ENCODE data around the gene NKIRAS2.

Gene NKIRAS2

GRCh38 chr17:42041619-42042018, 21.7 kb downstream of the NKIRAS2 start:
- TF ChIP-seq CTCF (IDR thresholded peaks at IDR 0.05; ENCODE audit: borderline replicate concordance, insufficient read depth, low read depth, low read length), result no peak

GRCh38 chr17:42042598-42043319, 22.9 kb downstream of the NKIRAS2 start:
- no peak overlapping the region for H3K4me3 ChIP-seq (ENCODE audit: low read depth, low read length)
- no peak for TF ChIP-seq CTCF (IDR thresholded peaks at IDR 0.05; ENCODE audit: borderline replicate concordance, insufficient read depth, low read depth, low read length)

More at GRCh38 chr17:42041619-42042018, 21.7 kb downstream of the NKIRAS2 start:
- no peak overlapping the region for H3K4me3 ChIP-seq (ENCODE audit: low read depth, low read length)

GRCh38 chr17:42045719-42046118, 25.8 kb downstream of the NKIRAS2 start:
- no peak for TF ChIP-seq CTCF (IDR thresholded peaks at IDR 0.05; ENCODE audit: borderline replicate concordance, insufficient read depth, low read depth, low read length)
- no peak overlapping the region for H3K4me3 ChIP-seq (ENCODE audit: low read depth, low read length)

- no peak overlapping the region for H3K4me3 ChIP-seq (ENCODE audit: low read depth, low read length)
- no peak for TF ChIP-seq CTCF (IDR thresholded peaks at IDR 0.05; ENCODE audit: borderline replicate concordance, insufficient read depth, low read depth, low read length)
Measured at GRCh38 chr17:42047343-42047742, 27.5 kb downstream of the NKIRAS2 start.

- TF ChIP-seq CTCF (IDR thresholded peaks at IDR 0.05; ENCODE audit: borderline replicate concordance, insufficient read depth, low read depth, low read length), result no peak
- peak overlapping the region; percentile 30 for H3K4me3 ChIP-seq (ENCODE audit: low read depth, low read length)
Measured at GRCh38 chr17:42049834-42050392, 30.0 kb downstream of the NKIRAS2 start.

GRCh38 chr17:42050393-42051012, 30.6 kb downstream of the NKIRAS2 start, which contains the start of gene C17orf113:
C17orf113 (minus strand) TSS chr17:42050601; CDS start chr17:42043376, 7,225 bp downstream.
- H3K4me3 ChIP-seq (ENCODE audit: low read depth, low read length), result peak within 1 kb of the TSS; percentile 30
- peak; percentile 61; the same call in 1 of the 2 replicates for TF ChIP-seq CTCF (IDR thresholded peaks at IDR 0.05; ENCODE audit: borderline replicate concordance, insufficient read depth, low read depth, low read length)

Measured in GM12875 (cell line).